K562 (cell line): ENCODE data around the gene PDE12. TPM values are rescaled to one million over a fixed set of nuclear protein-coding genes. Genes with fewer than 3 reads are reported as not detected.

Source experiments
- ATAC-seq: fragments of 200-7000 bp; cut with Tn5 transposase; 3 replicates; pipeline ENCODE4 v1.9.1; 2020; ENCODE audit warnings: moderate library complexity
- Bru-seq: library from RNA; stranded (reverse); fragments of 400-500 nt; gene quantifications from one replicate; lab custom pipeline; 2021; lab: Mats Ljungman, UMichigan
- BruChase-seq, 2 experiments: library from RNA; stranded (reverse); fragments of 400-500 nt; gene quantifications; one replicate each; lab custom pipeline; 2021; lab: Mats Ljungman, UMichigan
- BruUV-seq: library from RNA; stranded (reverse); fragments of 400-500 nt; replicated peaks from 2 replicates; lab custom pipeline; 2021; lab: Mats Ljungman, UMichigan
- CTCF ChIA-PET: fragments of 300-600 bp; formaldehyde crosslinking; extraction: SDS; loops from one replicate; lab custom pipeline; 2021; ENCODE audit warnings: low intra/inter-chr PET ratio; lab: Yijun Ruan, JAX
- POLR2A ChIA-PET: fragments of 300-600, 350-650 bp; sonication (Branson Sonifier 250); formaldehyde crosslinking; extraction: SDS; loops from one replicate; lab custom pipeline; 2021; ENCODE audit warnings: antibody characterized with exemption, inconsistent platforms; lab: Yijun Ruan, JAX
- DNase-seq, 4 experiments: peaks; one replicate each; pipeline versions ENCODE4 v3.0.0 to v3.0.0-alpha.2; 2011 to 2018; ENCODE audit warnings: low spot score in 3 of 4, mixed read lengths in 3 of 4; ENCODE audit errors: extremely low read depth in 1 of 4
- FAIRE-seq: peaks from 2 replicates; lab custom pipeline; 2011; peaks lifted over from hg19 to GRCh38; lab: Jason Lieb, UNC
- H2AFZ ChIP-seq: 2 replicates; pipeline ENCODE4 v1.6.0; 2011; ENCODE audit warnings: low read depth, low read length, control low read depth, inconsistent platforms
- H3K27ac ChIP-seq: fragments of 200-600 bp; 3 replicates; pipeline ENCODE4 v1.8.0; 2011; ENCODE audit warnings: low read depth, mild to moderate bottlenecking, control low read depth, inconsistent platforms, low read length, moderate library complexity, mixed read lengths; ENCODE audit errors: extremely low read depth
- H3K27me3 ChIP-seq, 2 experiments: fragments of 300-600 bp in 1 of 2; 2 replicates in 1 of 2; 3 replicates in 1 of 2; pipeline versions ENCODE4 v1.6.0 to v1.8.0; 2011; ENCODE audit warnings: inconsistent platforms in 2 of 2, low read length in 2 of 2, mild to moderate bottlenecking in 1 of 2, mixed read lengths in 1 of 2, moderate library complexity in 1 of 2; ENCODE audit not compliant: control insufficient read depth in 2 of 2, insufficient read depth in 2 of 2
- H3K36me3 ChIP-seq: fragments of 300-600 bp; 3 replicates; pipeline ENCODE4 v1.8.0; 2011; ENCODE audit warnings: mild to moderate bottlenecking, low read length, inconsistent platforms; ENCODE audit not compliant: control insufficient read depth, insufficient read depth
- H3K4me1 ChIP-seq, 2 experiments: fragments of 200-600 bp in 1 of 2; replicated peaks in 1 of 2; 2 replicates in 1 of 2; 3 replicates in 1 of 2; pipeline versions ENCODE4 v1.5.1 to v1.8.0; 2011; ENCODE audit warnings: inconsistent platforms in 2 of 2, low read length in 2 of 2, mild to moderate bottlenecking in 1 of 2, mixed read lengths in 1 of 2, moderate library complexity in 1 of 2; ENCODE audit not compliant: control insufficient read depth in 2 of 2, insufficient read depth in 2 of 2
- H3K4me2 ChIP-seq: 2 replicates; pipeline ENCODE4 v1.6.1; 2011; ENCODE audit warnings: low read length, control low read depth, inconsistent platforms, mixed read lengths; ENCODE audit not compliant: insufficient read depth
- H3K4me3 ChIP-seq: fragments of 200-600 bp; sonication (generic), shearing (Covaris generic); 2 replicates; pipeline ENCODE4 v1.5.1; 2016; ENCODE audit warnings: control low read depth, inconsistent platforms
- H3K79me2 ChIP-seq: fragments of 200-600 bp; 3 replicates; pipeline ENCODE4 v1.8.0; 2011; ENCODE audit warnings: low read length, inconsistent platforms; ENCODE audit not compliant: control insufficient read depth, insufficient read depth
- H3K9ac ChIP-seq, 2 experiments: 2 replicates each; pipeline versions ENCODE4 v1.6.0 to v1.6.1; 2011; ENCODE audit warnings: low read depth in 2 of 2, low read length in 2 of 2, control low read depth in 1 of 2, inconsistent platforms in 1 of 2, mild to moderate bottlenecking in 1 of 2, mixed read lengths in 1 of 2; ENCODE audit not compliant: insufficient read depth in 1 of 2
- H3K9me1 ChIP-seq: one replicate; pipeline ENCODE4 v1.6.0; 2011; ENCODE audit warnings: inconsistent platforms, mild to moderate bottlenecking, low read length, moderate library complexity; ENCODE audit not compliant: control insufficient read depth, insufficient read depth
- H3K9me3 ChIP-seq: replicated peaks from 2 replicates; pipeline ENCODE4 v1.5.1; 2011; ENCODE audit warnings: low read depth, low read length, inconsistent platforms; ENCODE audit not compliant: control insufficient read depth, insufficient read depth
- H4K20me1 ChIP-seq: replicated peaks from 2 replicates; pipeline ENCODE4 v1.6.1; 2011; ENCODE audit warnings: low read length, inconsistent platforms, mixed read lengths; ENCODE audit not compliant: control insufficient read depth, insufficient read depth
- IRF9 ChIP-seq: fragments of 450-650 bp; IDR thresholded peaks from 2 replicates; pipeline ENCODE4 v1.6.1; 2016; ENCODE audit warnings: missing biosample characterization, missing genetic modification characterization
- MYC ChIP-seq, 2 experiments: fragments of 250-450 bp in 1 of 2; sonication (Bioruptor Pico) in 1 of 2; IDR thresholded peaks; 2 replicates each; pipeline versions ENCODE4 v1.5.1 to v1.6.1; 2012 to 2021; ENCODE audit warnings: low read depth in 2 of 2, borderline replicate concordance in 1 of 2, improper control_type of control experiment in 1 of 2, low read length in 1 of 2, mild to moderate bottlenecking in 1 of 2, moderate library complexity in 1 of 2
- PRMT5 ChIP-seq: sonication (generic); formaldehyde crosslinking; IDR thresholded peaks from 2 replicates; pipeline ENCODE4 v1.5.0; 2020; ENCODE audit warnings: missing genetic modification reagents
- WGBS: fragments of 100-300 bp; shearing (Covaris generic); methylation state at CpG from one replicate; pipeline ENCODE4 v1.1.6; 2016; ENCODE audit warnings: low coverage, mixed read lengths; ENCODE audit not compliant: insufficient coverage; ENCODE audit errors: missing lambda C conversion rate; 5-methylcytosine and 5-hydroxymethylcytosine counted together
- in situ Hi-C: fragments of 300-500 bp; cut with MboI; formaldehyde crosslinking; loops from 4 replicates; pipeline ENCODE4 v1.15.0; 2018; ENCODE audit warnings: inconsistent platforms, mixed read lengths
- intact Hi-C: fragments of 100-400 bp; cut with micrococcal nuclease; formaldehyde crosslinking; loops from 2 replicates; pipeline ENCODE4 v1.14.2; 2022
- long read RNA-seq, 3 experiments: library from polyadenylated mRNA in 2 of 3; library from RNA in 1 of 3; unstranded in 2 of 3; stranded (forward) in 1 of 3; transcript quantifications; one replicate each; pipeline ENCODE4 v2.0.0, GENCODE V29; 2019 to 2022
- polyA minus RNA-seq, 3 experiments: library from RNA; depleted of rRNA, polyadenylated mRNA; stranded (reverse); fragments of >200 nt; gene quantifications; 2 replicates each; pipeline ENCODE4 v1.2.3, GENCODE V29; 2011
- polyA plus RNA-seq, 8 experiments: library from polyadenylated mRNA; depleted of rRNA in 4 of 8; stranded (reverse) in 5 of 8; unstranded in 3 of 8; fragments of >200 nt; fragmentation: Nextera tagmentation in 2 of 8; fragmentation: Illumina TruSeq in 1 of 8; extraction: Ambion mirVana in 2 of 8; extraction: Trizol in 1 of 8; gene quantifications; 2 replicates each; pipeline versions ENCODE4 v1.2.1 to v1.2.3, GENCODE V29; 2011 to 2014; ENCODE audit warnings: inconsistent platforms in 1 of 8, missing spikeins in 1 of 8
- total RNA-seq, 7 experiments: library from RNA; depleted of rRNA in 6 of 7; stranded (reverse); fragments of >200 nt in 6 of 7; fragmentation: Illumina TruSeq in 2 of 7; extraction: Trizol in 2 of 7; gene quantifications; 2 replicates each; pipeline versions ENCODE4 v1.2.1 to v1.2.3, GENCODE V29; 2011 to 2021; ENCODE audit warnings: low replicate concordance in 1 of 7
- TF ChIP-seq, protein P1 (sequence below): fragments of 450-650 bp; formaldehyde crosslinking; IDR thresholded peaks from 2 replicates; pipeline ENCODE4 v1.4.0; 2022; ENCODE audit warnings: missing genetic modification characterization
- TF ChIP-seq, protein P2 (sequence below): fragments of 250-450 bp; sonication (Bioruptor Pico); IDR thresholded peaks from 2 replicates; pipeline ENCODE4 v1.5.0; 2020; ENCODE audit warnings: mild to moderate bottlenecking

Gene PDE12
- total RNA-seq (2011; cell fraction: chromatin; rRNA removed; ENCODE audit: low replicate concordance): 14.4 and 19.3 TPM in 2 replicates
- total RNA-seq (2011; cell fraction: nucleolus; rRNA removed): 14.3 and 16.8 TPM in 2 replicates
- 14.1 and 18.1 TPM in 2 replicates for total RNA-seq (2011; cell fraction: nucleoplasm; rRNA removed)
- total RNA-seq (2014; rRNA removed) (11.0 and 15.7 TPM in 2 replicates), total RNA-seq (2014; rRNA removed; fragmentation: Illumina TruSeq; extraction: Trizol) (9.0 and 9.2 TPM in 2 replicates), total RNA-seq (2015; rRNA removed; fragmentation: Illumina TruSeq; extraction: Trizol) (9.3 and 10.4 TPM in 2 replicates), total RNA-seq (2021) (19.9 and 20.5 TPM in 2 replicates), polyA plus RNA-seq (2011; rRNA removed) (10.2 and 10.4 TPM in 2 replicates), polyA plus RNA-seq (2014; fragmentation: Illumina TruSeq; extraction: Trizol) (7.8 and 9.3 TPM in 2 replicates), polyA plus RNA-seq (2014; fragmentation: Nextera tagmentation; extraction: Ambion mirVana) (1 to 10 TPM; 2.1 to 8.0 TPM), polyA plus RNA-seq (2014; rRNA removed) (8.5 and 10.0 TPM in 2 replicates), polyA minus RNA-seq (2011; rRNA and poly(A)+ RNA removed) (20.0 and 22.5 TPM in 2 replicates), Bru-seq, nascent RNA (percentile 80 among the genes with signal in this experiment), BruChase-seq, experiment 1, labeled RNA remaining after a 2-hour chase (percentile 83 among the genes with signal in this experiment), BruChase-seq, experiment 2, labeled RNA remaining after a 6-hour chase (percentile 87 among the genes with signal in this experiment)
- polyA plus RNA-seq (2011; cell fraction: cytosol; rRNA removed): 9.9 and 17.4 TPM in 2 replicates
- 5.6 and 8.0 TPM in 2 replicates for polyA plus RNA-seq (2011; cell fraction: nucleus; rRNA removed)
- polyA plus RNA-seq (2012): 9.1 and 9.3 TPM in 2 replicates
- 20.6 and 21.3 TPM in 2 replicates for polyA minus RNA-seq (2011; cell fraction: cytosol; rRNA and poly(A)+ RNA removed)
- polyA minus RNA-seq (2011; cell fraction: nucleus; rRNA and poly(A)+ RNA removed): 10.1 and 15.4 TPM in 2 replicates
- long read RNA-seq, experiment 1, full-length matches to known transcripts: 187 of 198 reads
- long read RNA-seq, experiment 1, partial matches to known transcripts: 7 of 198 reads
- long read RNA-seq, experiment 1, other reads (novel, unspliced or antisense): 4 of 198 reads
- long read RNA-seq, experiment 2, full-length matches to known transcripts: 2 of 8 reads
- long read RNA-seq, experiment 2, partial matches to known transcripts: 0 of 8 reads
- long read RNA-seq, experiment 2, other reads (novel, unspliced or antisense): 6 of 8 reads
- long read RNA-seq, experiment 3, full-length matches to known transcripts: 7 of 10 reads
- long read RNA-seq, experiment 3, partial matches to known transcripts: 0 of 10 reads
- long read RNA-seq, experiment 3, other reads (novel, unspliced or antisense): 3 of 10 reads

DNA sequence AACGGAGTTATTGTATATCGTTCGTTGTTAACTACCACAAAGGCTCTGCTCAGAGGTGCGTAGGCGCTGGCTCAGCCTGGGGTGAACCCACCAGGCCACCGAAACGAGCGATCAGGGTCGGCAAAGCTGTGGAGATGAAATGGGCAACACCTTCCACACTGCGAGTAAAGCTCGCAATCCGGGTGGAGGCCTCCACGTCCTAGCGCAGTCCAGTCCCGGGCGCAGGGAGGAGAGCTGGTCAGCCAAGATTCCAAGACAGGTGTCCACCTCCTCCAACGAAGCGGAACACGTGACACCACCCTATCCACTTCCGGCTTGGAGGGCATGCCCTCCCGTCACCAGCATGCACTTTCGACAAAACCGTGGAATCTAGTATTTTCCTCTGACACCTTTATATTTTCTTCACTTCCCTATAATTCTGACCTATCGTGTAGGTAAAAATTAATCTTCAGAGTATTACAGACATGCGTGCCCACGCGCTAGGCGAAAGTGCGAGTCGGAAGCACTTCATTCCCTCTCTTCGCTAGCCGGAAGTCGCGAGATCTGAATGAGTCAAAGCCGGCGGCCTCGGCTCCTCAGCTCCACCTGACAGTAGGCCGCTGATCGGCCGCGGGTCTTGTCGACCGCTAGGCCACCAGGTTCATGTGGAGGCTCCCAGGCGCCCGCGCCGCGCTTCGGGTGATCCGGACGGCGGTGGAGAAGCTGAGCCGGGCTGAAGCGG lies at the start of gene PDE12:
Gene PDE12, plus strand, starts transcription at position 537 of the 721 bp plus-strand sequence. Its CDS starts 106 bp downstream, at position 643.
- Histone ChIP-seq H3K4me2 (peak within 1 kb of the TSS; percentile 94), H3K27ac (peak within 1 kb of the TSS; percentile 99), H3K4me3 (peak within 1 kb of the TSS; percentile 70), H3K4me1 (peaks cover 10 to 26% of the 10 kb centered on the region in 2 experiments; a peak in 4 of 5 replicates), H3K9me3 (peaks cover 6% of the 10 kb centered on the region), H3K9ac (peak within 1 kb of the TSS; percentile 91 to 98), H3K79me2 (peaks cover 43% of the 10 kb centered on the region), H2AFZ (peak within 1 kb of the TSS; percentile 100), H3K36me3 (peaks cover 17% of the 10 kb centered on the region), H4K20me1 (0 out of 2 replicates have a peak, but pooled peaks cover 6% of the 10 kb centered on the region), H3K9me1 (no peaks in the 10 kb centered on the region), H3K27me3 (no peaks in the 10 kb centered on the region)
- in situ Hi-C loops: no loop called here
- ATAC-seq (peak; percentile 91), FAIRE-seq (peak; percentile 92), DNase-seq (peak; percentile 65 to 89 (median 70))
- ChIA-PET CTCF (no interaction called here), POLR2A (interaction anchor here (1.1 to 2.0 kb wide), 4 partner anchors 10 to 607 kb away, joined by 3 to 7 read pairs (median 3); partner anchors contain the start of gene ARF4)
- intact Hi-C loops: loop anchor here (2.0 kb wide), 1 partner anchor 41 kb away; the partner anchor contains the start of gene ARF4
- 21% methylated on average over 45 of the region's 54 CpGs for WGBS
- no TSS peak for BruUV-seq
- TF ChIP-seq MYC (IDR thresholded peaks at IDR 0.05; ENCODE audit: low read depth, low read length): peak; percentile 94
- no peak; the same call in none of the 2 replicates for TF ChIP-seq MYC (CRISPR knock-in tag; IDR thresholded peaks at IDR 0.05; ENCODE audit: borderline replicate concordance, low read depth)
- TF ChIP-seq, protein P1, sequence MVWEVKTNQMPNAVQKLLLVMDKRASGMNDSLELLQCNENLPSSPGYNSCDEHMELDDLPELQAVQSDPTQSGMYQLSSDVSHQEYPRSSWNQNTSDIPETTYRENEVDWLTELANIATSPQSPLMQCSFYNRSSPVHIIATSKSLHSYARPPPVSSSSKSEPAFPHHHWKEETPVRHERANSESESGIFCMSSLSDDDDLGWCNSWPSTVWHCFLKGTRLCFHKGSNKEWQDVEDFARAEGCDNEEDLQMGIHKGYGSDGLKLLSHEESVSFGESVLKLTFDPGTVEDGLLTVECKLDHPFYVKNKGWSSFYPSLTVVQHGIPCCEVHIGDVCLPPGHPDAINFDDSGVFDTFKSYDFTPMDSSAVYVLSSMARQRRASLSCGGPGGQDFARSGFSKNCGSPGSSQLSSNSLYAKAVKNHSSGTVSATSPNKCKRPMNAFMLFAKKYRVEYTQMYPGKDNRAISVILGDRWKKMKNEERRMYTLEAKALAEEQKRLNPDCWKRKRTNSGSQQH: no peak
- TF ChIP-seq, protein P2, sequence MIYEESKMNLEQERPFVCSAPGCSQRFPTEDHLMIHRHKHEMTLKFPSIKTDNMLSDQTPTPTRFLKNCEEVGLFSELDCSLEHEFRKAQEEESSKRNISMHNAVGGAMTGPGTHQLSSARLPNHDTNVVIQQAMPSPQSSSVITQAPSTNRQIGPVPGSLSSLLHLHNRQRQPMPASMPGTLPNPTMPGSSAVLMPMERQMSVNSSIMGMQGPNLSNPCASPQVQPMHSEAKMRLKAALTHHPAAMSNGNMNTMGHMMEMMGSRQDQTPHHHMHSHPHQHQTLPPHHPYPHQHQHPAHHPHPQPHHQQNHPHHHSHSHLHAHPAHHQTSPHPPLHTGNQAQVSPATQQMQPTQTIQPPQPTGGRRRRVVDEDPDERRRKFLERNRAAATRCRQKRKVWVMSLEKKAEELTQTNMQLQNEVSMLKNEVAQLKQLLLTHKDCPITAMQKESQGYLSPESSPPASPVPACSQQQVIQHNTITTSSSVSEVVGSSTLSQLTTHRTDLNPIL (CRISPR knock-in tag): no peak
- TF ChIP-seq IRF9 (tag): peak; percentile 52; the same call in 1 of the 2 replicates
- no peak for TF ChIP-seq PRMT5 (CRISPR knock-in tag)
